Measurements from ENCODE around the gene ZDHHC8. TPM values are rescaled to one million over a fixed set of nuclear protein-coding genes. Genes with fewer than 3 reads are reported as not detected.

ZDHHC8 gene
- total RNA-seq, 2 donors from 2014 or later: 14.1 to 36.6 TPM

GRCh38 chr22:20164863-20165262 is 33.3 kb downstream of the ZDHHC8 start:
- no peaks in the 10 kb centered on the region for H3K36me3 ChIP-seq
- TF ChIP-seq POLR2AphosphoS5 (IDR thresholded peaks at IDR 0.05) (no peak), POLR2A (IDR thresholded peaks at IDR 0.05) (no peak), CTCF (IDR thresholded peaks at IDR 0.05) (no peak)
- 61% methylated on average over 11 of the region's 11 CpGs for WGBS
- intact Hi-C loops (cut with DNase I): no loop called here
- H3K9me3 ChIP-seq: no peaks in the 10 kb centered on the region
- no peak overlapping the region for H3K4me3 ChIP-seq
- no peak for DNase-seq (ENCODE audit: low spot score)
- H3K4me1 ChIP-seq (replicated peaks): no peaks in the 10 kb centered on the region
- no peaks in the 10 kb centered on the region for H3K27me3 ChIP-seq (replicated peaks; ENCODE audit: insufficient read depth)
- no peak overlapping the region for H3K27ac ChIP-seq

- no peak for DNase-seq (ENCODE audit: low spot score)
- Histone ChIP-seq H3K4me1 (replicated peaks) (no peaks in the 10 kb centered on the region), H3K27ac (no peak overlapping the region), H3K27me3 (replicated peaks; ENCODE audit: insufficient read depth) (no peaks in the 10 kb centered on the region), H3K4me3 (no peak overlapping the region), H3K9me3 (no peaks in the 10 kb centered on the region), H3K36me3 (no peaks in the 10 kb centered on the region)
- intact Hi-C loops (cut with DNase I): no loop called here
- 96% methylated on average over 10 of the region's 12 CpGs for WGBS
- TF ChIP-seq POLR2A (IDR thresholded peaks at IDR 0.05): no peak
- TF ChIP-seq CTCF (IDR thresholded peaks at IDR 0.05): no peak
- no peak for TF ChIP-seq POLR2AphosphoS5 (IDR thresholded peaks at IDR 0.05)
Observed at GRCh38 chr22:20165421-20165820, 33.8 kb downstream of the ZDHHC8 start.

GRCh38 chr22:20165913-20166312 is 34.3 kb downstream of the ZDHHC8 start:
- no peak for DNase-seq (ENCODE audit: low spot score)
- H3K4me1 ChIP-seq (replicated peaks): no peaks in the 10 kb centered on the region
- intact Hi-C loops (cut with DNase I): no loop called here
- H3K36me3 ChIP-seq: no peaks in the 10 kb centered on the region
- H3K27me3 ChIP-seq (replicated peaks; ENCODE audit: insufficient read depth): no peaks in the 10 kb centered on the region
- no peaks in the 10 kb centered on the region for H3K9me3 ChIP-seq
- WGBS: 90% methylated on average over 7 of the region's 7 CpGs
- H3K27ac ChIP-seq: no peak overlapping the region
- H3K4me3 ChIP-seq: no peak overlapping the region
- TF ChIP-seq CTCF (IDR thresholded peaks at IDR 0.05) (no peak), POLR2A (IDR thresholded peaks at IDR 0.05) (no peak), POLR2AphosphoS5 (IDR thresholded peaks at IDR 0.05) (no peak)

GRCh38 chr22:20166703-20167102 is 35.1 kb downstream of the ZDHHC8 start:
- no peak overlapping the region for H3K27ac ChIP-seq
- H3K36me3 ChIP-seq: no peaks in the 10 kb centered on the region
- H3K4me3 ChIP-seq: no peak overlapping the region
- no peak for DNase-seq (ENCODE audit: low spot score)
- TF ChIP-seq POLR2AphosphoS5 (IDR thresholded peaks at IDR 0.05) (no peak), CTCF (IDR thresholded peaks at IDR 0.05) (no peak), POLR2A (IDR thresholded peaks at IDR 0.05) (no peak)
- no peaks in the 10 kb centered on the region for H3K4me1 ChIP-seq (replicated peaks)
- no peaks in the 10 kb centered on the region for H3K9me3 ChIP-seq
- WGBS: 93% methylated on average over 9 of the region's 9 CpGs
- no peaks in the 10 kb centered on the region for H3K27me3 ChIP-seq (replicated peaks; ENCODE audit: insufficient read depth)
- intact Hi-C loops (cut with DNase I): no loop called here

- DNase-seq (ENCODE audit: low spot score): no peak
- Histone ChIP-seq H3K9me3 (no peaks in the 10 kb centered on the region), H3K4me3 (no peak overlapping the region), H3K27ac (no peak overlapping the region), H3K4me1 (replicated peaks) (no peaks in the 10 kb centered on the region), H3K36me3 (no peaks in the 10 kb centered on the region), H3K27me3 (replicated peaks; ENCODE audit: insufficient read depth) (no peaks in the 10 kb centered on the region)
- TF ChIP-seq POLR2A (IDR thresholded peaks at IDR 0.05): no peak
- intact Hi-C loops (cut with DNase I): no loop called here
- whole genome bisulfite sequencing: 87% methylated on average over 19 of the region's 19 CpGs
Observed at GRCh38 chr22:20167643-20168322, 36.2 kb downstream of the ZDHHC8 start.
